ENCODE results near the gene GSX2. TPM values are rescaled to one million over a fixed set of nuclear protein-coding genes. Genes with fewer than 3 reads are reported as not detected.
A peak's percentile ranks its signal among the peaks of the same experiment; 100 is the strongest.

GSX2 gene
- total RNA-seq, 1 donor from 2014 or later, result not detected

DNA sequence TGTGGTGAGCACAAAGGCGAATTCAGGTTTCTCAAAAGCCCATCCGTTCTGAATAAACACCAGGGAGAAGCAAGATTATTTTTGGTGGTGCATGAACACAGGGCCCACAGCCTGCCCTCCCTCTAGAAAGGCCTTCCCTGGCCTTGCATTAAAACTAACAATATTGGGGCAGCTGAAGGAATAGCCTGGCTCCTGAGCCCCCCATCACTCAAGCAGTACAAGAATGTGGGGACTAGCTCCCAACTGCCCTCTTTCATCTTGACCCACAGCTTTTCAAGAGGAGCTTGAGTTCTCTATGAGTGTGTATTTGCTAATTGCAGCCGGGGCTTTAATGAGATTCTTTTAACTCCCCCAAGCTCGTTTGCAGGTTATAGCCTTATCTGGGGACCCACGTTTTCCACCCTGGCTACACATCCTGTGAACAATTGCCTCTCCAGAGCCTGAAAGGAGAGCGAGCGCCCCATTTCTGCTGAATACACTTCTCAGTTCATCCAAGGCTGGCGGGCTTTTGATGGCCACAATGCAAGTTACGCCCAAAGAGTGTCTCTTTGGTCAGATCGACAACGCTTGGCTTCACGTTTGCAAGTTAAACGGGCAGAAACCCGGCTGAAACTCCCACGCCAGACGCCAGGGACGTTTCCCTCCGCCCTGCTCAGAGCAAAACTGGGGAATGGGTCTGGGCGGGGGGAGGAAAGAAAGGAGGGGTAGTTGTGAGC, 4.7 kb upstream of the GSX2 start:
- DNase-seq (ENCODE audit: low read depth, low spot score), result no peak
- H3K4me3 Mint-ChIP-seq, result peak overlapping the region; percentile 62
- TF ChIP-seq, protein P1, sequence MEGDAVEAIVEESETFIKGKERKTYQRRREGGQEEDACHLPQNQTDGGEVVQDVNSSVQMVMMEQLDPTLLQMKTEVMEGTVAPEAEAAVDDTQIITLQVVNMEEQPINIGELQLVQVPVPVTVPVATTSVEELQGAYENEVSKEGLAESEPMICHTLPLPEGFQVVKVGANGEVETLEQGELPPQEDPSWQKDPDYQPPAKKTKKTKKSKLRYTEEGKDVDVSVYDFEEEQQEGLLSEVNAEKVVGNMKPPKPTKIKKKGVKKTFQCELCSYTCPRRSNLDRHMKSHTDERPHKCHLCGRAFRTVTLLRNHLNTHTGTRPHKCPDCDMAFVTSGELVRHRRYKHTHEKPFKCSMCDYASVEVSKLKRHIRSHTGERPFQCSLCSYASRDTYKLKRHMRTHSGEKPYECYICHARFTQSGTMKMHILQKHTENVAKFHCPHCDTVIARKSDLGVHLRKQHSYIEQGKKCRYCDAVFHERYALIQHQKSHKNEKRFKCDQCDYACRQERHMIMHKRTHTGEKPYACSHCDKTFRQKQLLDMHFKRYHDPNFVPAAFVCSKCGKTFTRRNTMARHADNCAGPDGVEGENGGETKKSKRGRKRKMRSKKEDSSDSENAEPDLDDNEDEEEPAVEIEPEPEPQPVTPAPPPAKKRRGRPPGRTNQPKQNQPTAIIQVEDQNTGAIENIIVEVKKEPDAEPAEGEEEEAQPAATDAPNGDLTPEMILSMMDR (conservative IDR thresholded peaks at IDR 0.05), result no peak
- H3K36me3 Mint-ChIP-seq (ENCODE audit: low read depth), result no peaks in the 10 kb centered on the region
- no peaks in the 10 kb centered on the region for H3K9me3 Mint-ChIP-seq
- peaks cover 100% of the 10 kb centered on the region for H3K27me3 Mint-ChIP-seq (ENCODE audit: low read depth)
- peaks cover 46% of the 10 kb centered on the region for H3K4me1 Mint-ChIP-seq
- H3K27ac Mint-ChIP-seq (ENCODE audit: unreplicated experiment), result no peak overlapping the region

DNA sequence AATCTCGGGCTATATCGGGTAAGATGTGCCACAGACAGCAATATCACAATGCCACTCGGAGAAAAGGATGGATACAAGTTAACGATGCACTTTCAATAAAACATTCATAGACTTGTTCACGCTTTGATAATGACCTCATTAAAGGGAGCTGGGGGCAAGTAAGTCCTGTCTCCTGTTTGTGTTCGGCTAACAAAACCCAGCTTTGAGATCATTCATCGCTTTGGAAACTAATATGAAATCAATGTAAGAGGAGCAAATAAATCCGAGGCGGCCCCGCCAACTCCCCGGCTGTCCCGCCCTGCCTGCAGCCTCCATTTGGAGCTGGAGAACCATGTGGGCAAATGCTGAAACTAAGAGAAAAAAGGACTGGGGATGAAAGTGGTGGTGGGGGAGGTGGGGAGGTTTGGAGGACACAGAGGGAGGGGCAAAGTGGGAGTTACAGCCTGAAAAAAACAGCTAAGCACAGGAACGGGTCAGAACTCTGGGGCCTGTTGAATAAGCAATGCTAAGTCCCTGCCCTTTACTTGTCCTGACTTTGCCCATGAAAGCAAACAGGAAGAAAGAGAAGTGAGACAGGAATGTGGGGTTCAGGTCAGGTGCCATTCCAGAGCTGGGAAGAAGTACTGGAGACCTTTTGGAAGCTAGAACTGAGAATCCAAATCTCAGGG, 3.5 kb upstream of the GSX2 start:
- Mint-ChIP-seq H3K4me3 (peak overlapping the region; percentile 14), H3K9me3 (no peaks in the 10 kb centered on the region), H3K27me3 (ENCODE audit: low read depth) (peaks cover 100% of the 10 kb centered on the region), H3K36me3 (ENCODE audit: low read depth) (no peaks in the 10 kb centered on the region), H3K27ac (ENCODE audit: unreplicated experiment) (no peak overlapping the region), H3K4me1 (peaks cover 45% of the 10 kb centered on the region)
- TF ChIP-seq, protein P1 (conservative IDR thresholded peaks at IDR 0.05), result no peak
- DNase-seq (ENCODE audit: low read depth, low spot score), result no peak

DNA sequence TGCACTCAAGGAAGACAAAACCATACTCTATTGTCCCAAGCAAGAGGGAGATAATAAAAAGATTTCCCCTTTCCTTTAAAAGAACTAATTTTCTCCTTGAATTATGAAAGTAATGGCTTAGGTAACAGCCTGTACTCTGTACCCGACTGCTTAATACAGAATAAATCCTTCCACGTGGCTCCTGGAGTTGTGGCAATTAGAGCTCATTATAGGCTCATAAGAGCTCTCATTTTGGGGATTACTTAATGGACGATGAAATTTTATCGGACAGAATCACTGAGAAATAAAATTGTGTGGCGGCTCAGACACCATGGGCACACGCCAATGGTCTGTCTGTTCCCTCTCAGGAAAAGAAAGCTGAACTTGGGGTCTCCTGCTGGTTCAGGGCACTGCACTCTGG, 2.8 kb upstream of the GSX2 start:
- Mint-ChIP-seq H3K4me3 (no peak overlapping the region), H3K9me3 (no peaks in the 10 kb centered on the region), H3K36me3 (ENCODE audit: low read depth) (no peaks in the 10 kb centered on the region), H3K27me3 (ENCODE audit: low read depth) (peaks cover 100% of the 10 kb centered on the region), H3K4me1 (peaks cover 41% of the 10 kb centered on the region), H3K27ac (ENCODE audit: unreplicated experiment) (no peak overlapping the region)
- no peak for DNase-seq (ENCODE audit: low read depth, low spot score)
- TF ChIP-seq, protein P1 (conservative IDR thresholded peaks at IDR 0.05), result no peak

DNA sequence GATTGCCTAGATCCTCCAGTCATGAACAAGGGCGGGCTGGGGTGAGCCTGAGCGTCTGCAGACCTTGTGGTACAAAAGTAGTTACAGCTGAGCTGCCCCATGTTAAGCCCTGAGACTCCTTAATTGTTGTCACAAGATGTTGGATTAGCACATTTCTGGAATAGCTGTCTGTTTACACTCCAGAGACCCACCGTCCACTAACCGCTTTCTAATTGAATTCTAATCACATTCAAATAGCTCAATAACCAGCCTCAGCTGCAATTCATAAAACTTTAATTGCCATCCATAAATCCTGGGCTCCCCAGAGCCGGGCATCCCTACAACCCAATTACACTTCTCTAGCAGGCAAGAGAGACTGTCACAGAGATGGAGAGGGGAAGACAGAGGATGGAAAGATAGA, 1.6 kb upstream of the GSX2 start:
- Mint-ChIP-seq H3K4me3 (peak overlapping the region; percentile 41), H3K27me3 (ENCODE audit: low read depth) (peaks cover 100% of the 10 kb centered on the region), H3K36me3 (ENCODE audit: low read depth) (no peaks in the 10 kb centered on the region), H3K27ac (ENCODE audit: unreplicated experiment) (no peak overlapping the region), H3K9me3 (no peaks in the 10 kb centered on the region), H3K4me1 (peaks cover 41% of the 10 kb centered on the region)
- TF ChIP-seq, protein P1 (conservative IDR thresholded peaks at IDR 0.05), result no peak
- no peak for DNase-seq (ENCODE audit: low read depth, low spot score)

DNA sequence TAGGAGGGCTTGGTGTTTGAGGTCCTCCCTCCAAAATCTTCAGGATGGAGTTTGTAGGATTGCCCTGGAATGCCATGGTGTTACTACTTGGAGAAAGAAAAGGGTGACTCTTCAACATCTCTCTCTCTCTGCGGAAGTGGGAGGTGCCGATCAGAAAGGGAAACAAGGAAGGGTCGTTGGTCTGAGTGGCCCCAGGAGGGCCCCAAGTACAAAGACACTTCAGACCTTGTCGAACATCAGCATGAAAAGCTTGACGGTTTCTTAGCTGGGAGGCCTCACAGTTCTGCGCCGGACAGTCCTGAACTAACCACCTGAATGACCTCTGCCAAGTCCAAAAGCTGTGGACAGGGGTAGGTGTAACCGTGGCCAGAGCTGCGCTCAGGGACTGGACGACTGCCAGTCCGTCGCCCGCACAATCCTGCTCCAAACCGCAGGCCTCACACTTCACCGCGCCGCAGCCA, 646 bp upstream of the GSX2 start:
- TF ChIP-seq, protein P1 (conservative IDR thresholded peaks at IDR 0.05), result no peak
- Mint-ChIP-seq H3K4me1 (peaks cover 47% of the 10 kb centered on the region), H3K36me3 (ENCODE audit: low read depth) (no peaks in the 10 kb centered on the region), H3K27ac (ENCODE audit: unreplicated experiment) (no peak overlapping the region), H3K4me3 (peak overlapping the region; percentile 41), H3K27me3 (ENCODE audit: low read depth) (peaks cover 100% of the 10 kb centered on the region), H3K9me3 (no peaks in the 10 kb centered on the region)
- no peak for DNase-seq (ENCODE audit: low read depth, low spot score)

Data from neural crest cell (in vitro differentiated cells).